T47D (cell line): ENCODE data around the gene NDUFAF3.

Experiments
- DNase-seq, 2 experiments: peaks; one replicate each; pipeline versions ENCODE4 v3.0.0 to v3.0.0-alpha.2; 2011 to 2012; ENCODE audit warnings: low read depth in 1 of 2, low spot score in 1 of 2
- JUND ChIP-seq: IDR thresholded peaks from 2 replicates; pipeline ENCODE4 v1.6.1; 2012; ENCODE audit warnings: low read depth
- in situ Hi-C: cut with HindIII; loops from 2 replicates; pipeline ENCODE4 v1.10.0; 2016; ENCODE audit warnings: low sequenced_read_pairs, low pct_unique_long_range_greater_than_20kb

The NDUFAF3 gene

GRCh38 chr3:49017229-49017970 lies 4.5 kb upstream of the NDUFAF3 start:
- TF ChIP-seq JUND, result no peak
- in situ Hi-C loops, result no loop called here
- peak in 1 of 2 experiments; percentile 61 for DNase-seq

GRCh38 chr3:49017971-49018706 lies 3.8 kb upstream of the NDUFAF3 start, which contains the start of gene DALRD3:
Gene DALRD3 (minus strand): TSS chr3:49018580. CDS start chr3:49018564, 16 bp downstream.
- in situ Hi-C loops, result no loop called here
- TF ChIP-seq JUND, result peak; percentile 14
- peak; percentile 48 to 89 for DNase-seq

GRCh38 chr3:49018707-49019006 lies 3.3 kb upstream of the NDUFAF3 start:
- no peak for DNase-seq
- in situ Hi-C loops, result no loop called here
- TF ChIP-seq JUND, result 0 out of 2 replicates have a peak, but pooled peaks have one; percentile 5

- no peak for TF ChIP-seq JUND
- in situ Hi-C loops, result no loop called here
- peak in 1 of 2 experiments; percentile 24 for DNase-seq
Observed at GRCh38 chr3:49019941-49020329, 2.0 kb upstream of the NDUFAF3 start.

- peak in 1 of 2 experiments; percentile 39 for DNase-seq
- TF ChIP-seq JUND, result no peak
- in situ Hi-C loops, result no loop called here
Observed at GRCh38 chr3:49020330-49021212, 1.4 kb upstream of the NDUFAF3 start.

- TF ChIP-seq JUND, result no peak
- DNase-seq, result peak; percentile 58 to 98
- in situ Hi-C loops, result no loop called here
Observed at GRCh38 chr3:49021213-49021812, 608 bp upstream of the NDUFAF3 start.

GRCh38 chr3:49022688-49023171 lies 809 bp downstream of the NDUFAF3 start:
- DNase-seq, result no peak
- no peak for TF ChIP-seq JUND
- in situ Hi-C loops, result no loop called here

GRCh38 chr3:49023775-49024174 lies 1.9 kb downstream of the NDUFAF3 start:
- no peak for DNase-seq
- TF ChIP-seq JUND, result no peak
- in situ Hi-C loops, result no loop called here

GRCh38 chr3:49024449-49024848 lies 2.5 kb downstream of the NDUFAF3 start:
- no peak for DNase-seq
- TF ChIP-seq JUND, result no peak
- in situ Hi-C loops, result no loop called here

GRCh38 chr3:49025005-49025792 lies 3.3 kb downstream of the NDUFAF3 start:
- TF ChIP-seq JUND, result no peak
- no peak for DNase-seq
- in situ Hi-C loops, result no loop called here

- no peak for TF ChIP-seq JUND
- in situ Hi-C loops, result no loop called here
- DNase-seq, result no peak
Observed at GRCh38 chr3:49025793-49026520, 4.0 kb downstream of the NDUFAF3 start.
